GM18951 (cell line): ENCODE measurements around the gene ARG2.
"Not testable (repeated sequence)": the region's sequence is repeated elsewhere in the genome, so short reads cannot be mapped to it uniquely, and the experiment has no call there.

Source experiments
- POLR2A ChIP-seq: IDR thresholded peaks from 4 replicates; pipeline ENCODE4 v1.6.1; 2011; ENCODE audit warnings: mild to moderate bottlenecking; ENCODE audit not compliant: insufficient read length, insufficient read depth; ENCODE audit errors: extremely low read depth
- in situ Hi-C: fragments of 300-500 bp; cut with MboI; formaldehyde crosslinking; loops from one replicate; pipeline ENCODE4 v1.12.0; 2022; ENCODE audit warnings: low sequenced_read_pairs, mixed read lengths, inconsistent platforms; ENCODE audit not compliant: unreplicated experiment

ARG2 gene

GRCh38 chr14:67602076-67602475, 17.6 kb upstream of the ARG2 start:
- in situ Hi-C loops, result no loop called here

GRCh38 chr14:67602995-67603545, 16.6 kb upstream of the ARG2 start:
- in situ Hi-C loops, result no loop called here
- TF ChIP-seq POLR2A, result no peak

More at GRCh38 chr14:67602076-67602475, 17.6 kb upstream of the ARG2 start:
- no peak for TF ChIP-seq POLR2A

- in situ Hi-C loops, result no loop called here
- no peak for TF ChIP-seq POLR2A
Observed at GRCh38 chr14:67607646-67608045, 12.1 kb upstream of the ARG2 start.

DNA sequence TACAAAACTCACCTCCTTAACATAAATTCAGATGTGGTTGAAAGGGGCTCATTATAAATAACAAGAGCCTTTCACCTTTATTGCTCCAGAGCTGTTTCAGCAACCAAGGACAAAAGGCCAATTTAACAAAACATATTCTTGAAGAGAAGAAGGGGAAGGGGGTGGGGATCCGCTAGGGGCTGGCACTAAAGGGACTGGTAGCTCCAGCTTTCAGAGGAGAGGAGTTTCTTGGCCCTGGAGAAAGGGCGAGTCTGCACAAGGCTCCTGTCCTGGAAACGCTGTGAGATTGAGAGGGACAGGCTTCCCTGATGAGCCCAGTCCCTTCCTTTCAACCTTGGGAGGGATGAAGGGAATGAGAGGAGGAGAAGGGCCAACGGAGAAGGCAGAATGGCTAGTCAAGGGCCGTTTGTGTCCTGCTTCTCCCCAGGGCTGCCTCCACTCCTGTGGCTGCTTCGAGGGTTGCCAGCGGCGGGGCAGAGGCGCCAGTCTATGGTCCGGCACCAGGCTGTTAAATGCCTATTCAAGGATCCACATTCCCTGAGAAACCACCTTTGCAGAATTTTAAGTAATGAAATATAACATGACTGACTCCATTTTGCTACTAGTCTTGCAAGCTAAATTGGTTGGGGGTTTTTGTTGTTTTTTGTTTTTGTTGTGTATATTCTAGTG, 9.9 kb upstream of the ARG2 start:
- in situ Hi-C loops, result no loop called here
- TF ChIP-seq POLR2A, result no peak

- TF ChIP-seq POLR2A, result no peak
- in situ Hi-C loops, result no loop called here
Observed at GRCh38 chr14:67610491-67610890, 9.2 kb upstream of the ARG2 start.

DNA sequence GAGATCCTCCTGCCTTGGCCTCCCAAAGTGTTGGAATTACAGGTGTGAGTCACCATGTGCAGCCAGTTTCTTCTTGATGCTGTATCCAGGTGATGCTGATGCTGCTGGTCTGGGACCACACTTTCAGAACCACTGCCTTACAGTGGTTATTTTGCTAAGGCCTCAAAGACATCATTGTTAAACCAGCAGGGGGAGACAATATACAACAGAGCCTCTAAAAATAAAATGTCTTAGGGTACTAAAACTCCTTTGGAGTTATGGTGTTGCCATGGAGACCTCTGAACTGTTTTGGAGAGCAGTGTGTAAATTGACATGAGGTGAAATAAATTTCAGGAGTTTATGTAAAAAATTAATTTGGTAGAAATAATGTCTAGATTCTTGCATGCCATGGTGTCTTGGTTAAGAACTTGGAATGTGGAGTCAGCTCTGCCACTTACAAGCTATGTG, 1.1 kb upstream of the ARG2 start:
- in situ Hi-C loops, result no loop called here

DNA sequence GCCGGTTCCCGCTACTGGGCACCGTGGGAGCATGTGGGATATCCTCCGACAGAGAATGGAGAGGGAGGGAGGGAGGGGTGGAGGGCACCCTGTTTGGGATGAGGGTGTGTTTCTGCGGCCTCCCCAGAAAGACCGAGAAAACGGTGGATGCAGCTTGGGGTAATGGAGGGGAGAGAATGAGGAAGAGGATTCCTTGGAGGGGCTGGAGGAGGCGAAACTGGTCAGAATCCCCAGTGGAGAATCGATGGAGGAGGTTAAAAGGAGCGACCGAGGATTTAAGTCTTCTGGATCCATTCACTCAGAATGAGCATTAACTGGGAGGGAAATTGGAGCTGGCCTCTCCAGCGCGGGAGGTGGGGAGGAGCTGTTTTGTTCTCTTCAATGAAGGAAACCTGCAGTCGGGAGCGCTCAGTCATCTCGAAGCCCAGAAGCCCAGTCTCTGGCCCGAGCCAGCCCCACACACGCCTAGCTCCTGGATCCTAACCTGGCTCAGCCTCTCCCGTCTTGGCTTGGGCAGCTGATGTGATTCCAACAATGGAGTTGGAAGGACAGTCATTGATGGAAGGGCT, 581 bp downstream of the ARG2 start:
- TF ChIP-seq POLR2A, result no peak
- in situ Hi-C loops, result no loop called here

More for the DNA sequence above, 1.1 kb upstream of the ARG2 start:
- no peak for TF ChIP-seq POLR2A

GRCh38 chr14:67622675-67623074, 3.0 kb downstream of the ARG2 start:
- no peak for TF ChIP-seq POLR2A
- in situ Hi-C loops, result no loop called here

DNA sequence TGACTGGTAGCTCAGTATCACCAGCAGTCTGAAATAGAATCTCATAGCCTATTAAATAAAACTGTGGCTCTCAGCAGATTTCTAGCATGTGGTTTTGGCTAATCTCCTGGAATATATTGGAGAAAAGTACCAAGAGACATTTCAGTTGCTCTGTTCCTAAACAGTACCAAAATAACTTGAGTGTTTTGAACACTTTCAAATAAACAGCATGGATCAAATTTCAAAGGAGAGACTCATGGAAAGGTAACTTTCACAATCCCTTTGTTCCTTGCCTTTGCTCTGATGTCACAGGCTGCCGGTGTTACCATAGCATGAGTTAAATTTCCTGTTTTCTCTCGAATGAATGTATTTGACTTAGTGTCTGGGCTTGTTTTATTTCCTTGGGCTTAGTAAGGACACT, 3.4 kb downstream of the ARG2 start:
- no peak for TF ChIP-seq POLR2A
- in situ Hi-C loops, result no loop called here

- in situ Hi-C loops, result not testable (repeated sequence)
Observed at GRCh38 chr14:67626131-67626530, 6.4 kb downstream of the ARG2 start.

- in situ Hi-C loops, result no loop called here
- TF ChIP-seq POLR2A, result no peak
Observed at GRCh38 chr14:67627519-67627918, 7.8 kb downstream of the ARG2 start.

GRCh38 chr14:67630186-67630585, 10.5 kb downstream of the ARG2 start:
- in situ Hi-C loops, result no loop called here
- no peak for TF ChIP-seq POLR2A

- no peak for TF ChIP-seq POLR2A
- in situ Hi-C loops, result no loop called here
Observed at GRCh38 chr14:67630938-67631337, 11.2 kb downstream of the ARG2 start.

DNA sequence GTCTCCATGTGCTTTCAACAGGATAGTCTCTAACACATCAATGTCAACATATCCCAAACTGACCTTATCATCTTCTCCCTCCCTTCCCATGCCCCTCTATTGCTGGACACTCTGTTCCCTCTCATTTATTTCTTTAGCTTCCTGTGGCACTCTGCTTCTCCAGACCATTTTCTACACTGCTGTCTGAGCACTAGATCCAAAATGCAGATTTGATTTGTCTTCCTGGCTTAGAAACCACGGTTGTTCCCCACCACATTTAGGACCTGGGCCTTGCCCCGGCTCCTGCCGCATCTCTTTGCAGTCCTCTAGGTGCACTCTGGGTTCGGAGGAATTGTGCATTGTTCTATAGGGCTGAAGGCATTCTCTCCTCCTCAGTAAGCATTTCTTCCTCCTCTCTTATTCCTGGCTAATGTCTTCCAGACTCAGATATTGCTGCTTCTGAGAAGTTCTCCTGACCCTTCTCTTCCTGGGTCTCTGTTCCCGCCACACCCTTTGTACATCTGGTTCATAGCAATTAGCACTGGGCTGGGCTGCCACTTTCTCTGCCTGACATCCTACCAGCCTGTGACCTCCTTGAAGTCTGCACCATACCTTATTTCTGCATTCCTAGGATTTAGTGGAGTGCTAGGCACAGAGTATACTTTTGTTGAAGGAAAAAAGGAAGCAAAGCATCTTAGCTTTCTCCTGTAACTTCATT, 13.9 kb downstream of the ARG2 start:
- in situ Hi-C loops, result no loop called here
- TF ChIP-seq POLR2A, result no peak
